ENCODE data around the gene FBXO28.

- no peak for TF ChIP-seq CTCF (IDR thresholded peaks at IDR 0.05; ENCODE audit: insufficient read depth, low read depth, low read length)
- TF ChIP-seq EZH2 (IDR thresholded peaks at IDR 0.05; ENCODE audit: insufficient read depth, low read length): no peak
These were observed 83.1 kb downstream of the FBXO28 start for GRCh38 chr1:224196813-224197600.

All from astrocyte (in vitro differentiated cells and primary cell).